H1 (cell line): ENCODE data around the gene PLXNA4. TPM values are rescaled to one million over a fixed set of nuclear protein-coding genes. Genes with fewer than 3 reads are reported as not detected.

Experiments
- CTCF ChIA-PET: fragments of 300-600 bp; sonication (Branson Sonifier 250); formaldehyde crosslinking; loops from one replicate; lab custom pipeline; 2021; ENCODE audit not compliant: partially characterized antibody; lab: Charles Lee
- POLR2A ChIA-PET: fragments of 300-600 bp; sonication (Branson Sonifier 250); formaldehyde crosslinking; loops from one replicate; lab custom pipeline; 2021; ENCODE audit warnings: inconsistent platforms; ENCODE audit not compliant: partially characterized antibody; lab: Charles Lee
- DNase-seq, 2 experiments: peaks; one replicate each; pipeline versions ENCODE4 v3.0.0 to v3.0.0-alpha.2; 2010 to 2022; ENCODE audit warnings: low spot score in 2 of 2, low read depth in 1 of 2, mixed read lengths in 1 of 2
- FAIRE-seq: peaks from 2 replicates; lab custom pipeline; 2011; peaks lifted over from hg19 to GRCh38; lab: Jason Lieb, UNC
- H2AFZ ChIP-seq: 2 replicates; pipeline ENCODE4 v1.8.1; 2012; ENCODE audit warnings: low read length, inconsistent platforms
- H2AK5ac ChIP-seq: 2 replicates; pipeline ENCODE4 v1.6.1; 2013; ENCODE audit warnings: low read depth, low read length
- H2BK120ac ChIP-seq: replicated peaks from 2 replicates; pipeline ENCODE3; 2013; ENCODE audit warnings: low read depth, low read length, inconsistent platforms
- H2BK12ac ChIP-seq: 2 replicates; pipeline ENCODE4 v1.6.1; 2013; ENCODE audit warnings: low read depth, low read length
- H2BK15ac ChIP-seq: 2 replicates; pipeline ENCODE4 v1.6.1; 2013; ENCODE audit warnings: low read length
- H2BK20ac ChIP-seq: 2 replicates; pipeline ENCODE4 v1.6.1; 2013; ENCODE audit warnings: low read length
- H2BK5ac ChIP-seq: 2 replicates; pipeline ENCODE4 v1.6.1; 2013; ENCODE audit warnings: low read depth, low read length
- H3K14ac ChIP-seq: 2 replicates; pipeline ENCODE4 v1.6.1; 2013; ENCODE audit warnings: inconsistent platforms; ENCODE audit not compliant: insufficient read length
- H3K18ac ChIP-seq: 2 replicates; pipeline ENCODE4 v1.6.1; 2013; ENCODE audit warnings: low read length; ENCODE audit errors: extremely low read depth
- H3K23ac ChIP-seq: 2 replicates; pipeline ENCODE4 v1.6.1; 2013; ENCODE audit warnings: inconsistent platforms; ENCODE audit not compliant: insufficient read length
- H3K23me2 ChIP-seq: 2 replicates; pipeline ENCODE4 v1.6.1; 2013; ENCODE audit warnings: low read depth, low read length
- H3K27ac ChIP-seq: 2 replicates; pipeline ENCODE4 v1.6.1; 2011; ENCODE audit warnings: low read depth, low read length, inconsistent platforms
- H3K27me3 ChIP-seq, 4 experiments: replicated peaks in 1 of 4; 1 replicate in 1 of 4; 2 replicates in 3 of 4; pipeline versions ENCODE4 v1.6.1 to v1.8.1; 2011 to 2013; ENCODE audit warnings: low read length in 3 of 4, mild to moderate bottlenecking in 3 of 4, inconsistent platforms in 2 of 4, mixed read lengths in 2 of 4, moderate library complexity in 1 of 4; ENCODE audit not compliant: control insufficient read depth in 3 of 4, insufficient read depth in 3 of 4; ENCODE audit errors: extremely low read depth in 1 of 4
- H3K36me3 ChIP-seq, 4 experiments: 2 replicates each; pipeline versions ENCODE4 v1.6.1 to v1.8.1; 2011 to 2013; ENCODE audit warnings: mild to moderate bottlenecking in 4 of 4, low read length in 3 of 4, moderate library complexity in 2 of 4, control low read depth in 1 of 4, inconsistent platforms in 1 of 4; ENCODE audit not compliant: insufficient read depth in 4 of 4, control insufficient read depth in 2 of 4
- H3K4ac ChIP-seq: replicated peaks from 2 replicates; pipeline ENCODE3; 2013; ENCODE audit warnings: low read length, low read depth, mixed read lengths, inconsistent platforms; ENCODE audit not compliant: insufficient read length
- H3K4me1 ChIP-seq, 4 experiments: replicated peaks in 1 of 4; 1 replicate in 1 of 4; 2 replicates in 3 of 4; pipeline versions ENCODE4 v1.6.1 to v1.8.1; 2011 to 2013; ENCODE audit warnings: low read length in 3 of 4, inconsistent platforms in 2 of 4, mixed read lengths in 1 of 4; ENCODE audit not compliant: insufficient read depth in 4 of 4, control insufficient read depth in 3 of 4
- H3K4me2 ChIP-seq, 2 experiments: 2 replicates each; pipeline versions ENCODE4 v1.6.1 to v1.8.1; 2011 to 2013; ENCODE audit warnings: low read depth in 2 of 2, low read length in 2 of 2, control low read depth in 1 of 2, inconsistent platforms in 1 of 2, mild to moderate bottlenecking in 1 of 2; ENCODE audit not compliant: insufficient read depth in 1 of 2
- H3K4me3 ChIP-seq, 4 experiments: fragments of 200-600, 300-600 bp in 1 of 4; sonication (generic), shearing (Covaris generic), sonication (Bioruptor Twin) in 1 of 4; 2 replicates each; pipeline versions ENCODE4 v1.5.1 to v1.8.1; 2011 to 2016; ENCODE audit warnings: low read length in 4 of 4, low read depth in 3 of 4, control low read depth in 2 of 4, inconsistent platforms in 2 of 4, mild to moderate bottlenecking in 2 of 4, mixed read lengths in 1 of 4, moderate library complexity in 1 of 4; ENCODE audit not compliant: insufficient read depth in 2 of 4; ENCODE audit errors: extremely low read depth in 1 of 4
- H3K56ac ChIP-seq: replicated peaks from 2 replicates; pipeline ENCODE3; 2013; ENCODE audit warnings: low read depth, mild to moderate bottlenecking, mixed read lengths, low read length, inconsistent platforms; ENCODE audit not compliant: insufficient read length
- H3K79me1 ChIP-seq: 2 replicates; pipeline ENCODE4 v1.6.1; 2013; ENCODE audit warnings: low read depth, low read length, control low read depth
- H3K79me2 ChIP-seq, 2 experiments: 2 replicates each; pipeline versions ENCODE4 v1.6.1 to v1.8.1; 2012 to 2013; ENCODE audit warnings: low read length in 2 of 2, mild to moderate bottlenecking in 2 of 2, inconsistent platforms in 1 of 2; ENCODE audit not compliant: insufficient read depth in 2 of 2, control insufficient read depth in 1 of 2
- H3K9ac ChIP-seq, 4 experiments: replicated peaks in 1 of 4; 1 replicate in 1 of 4; 2 replicates in 3 of 4; pipeline versions ENCODE4 v1.6.1 to v1.8.1; 2011 to 2013; ENCODE audit warnings: low read depth in 3 of 4, low read length in 3 of 4, control low read depth in 2 of 4, mild to moderate bottlenecking in 2 of 4, moderate library complexity in 2 of 4, inconsistent platforms in 1 of 4; ENCODE audit errors: extremely low read depth in 1 of 4
- H3K9me3 ChIP-seq, 2 experiments: 2 replicates each; pipeline versions ENCODE4 v1.6.1 to v1.8.1; 2012 to 2013; ENCODE audit warnings: mild to moderate bottlenecking in 2 of 2, moderate library complexity in 2 of 2, control low read depth in 1 of 2, inconsistent platforms in 1 of 2, low read depth in 1 of 2, low read length in 1 of 2, mixed read lengths in 1 of 2; ENCODE audit not compliant: insufficient read depth in 2 of 2
- H4K20me1 ChIP-seq, 2 experiments: replicated peaks in 1 of 2; 2 replicates each; pipeline versions ENCODE3 to v1.8.1; 2011 to 2013; ENCODE audit warnings: inconsistent platforms in 2 of 2, low read length in 2 of 2, mild to moderate bottlenecking in 1 of 2; ENCODE audit not compliant: insufficient read depth in 2 of 2, control insufficient read depth in 1 of 2
- H4K5ac ChIP-seq: 2 replicates; pipeline ENCODE4 v1.6.1; 2013; ENCODE audit warnings: low read length, low read depth, mixed read lengths, inconsistent platforms; ENCODE audit not compliant: insufficient read length
- H4K8ac ChIP-seq: 2 replicates; pipeline ENCODE4 v1.8.0; 2013; ENCODE audit warnings: mild to moderate bottlenecking, moderate library complexity, low read length, inconsistent platforms; ENCODE audit not compliant: insufficient read depth; ENCODE audit errors: extremely low read depth
- H4K91ac ChIP-seq: replicated peaks from 2 replicates; pipeline ENCODE3; 2013; ENCODE audit warnings: low read length, mixed read lengths, inconsistent platforms; ENCODE audit not compliant: insufficient read length
- CTBP2 ChIP-seq: IDR thresholded peaks from 2 replicates; pipeline ENCODE4 v1.7.0; 2011; ENCODE audit warnings: borderline replicate concordance, mild to moderate bottlenecking, moderate library complexity, mixed read lengths, low read length; ENCODE audit not compliant: insufficient read depth, insufficient read length
- HDAC6 ChIP-seq: IDR thresholded peaks from one replicate; pipeline ENCODE4 v1.7.1; 2012; ENCODE audit warnings: low read depth, mild to moderate bottlenecking, inconsistent platforms, low read length, moderate library complexity
- POU5F1 ChIP-seq: IDR thresholded peaks from 2 replicates; pipeline ENCODE4 v1.6.1; 2011; ENCODE audit warnings: low read depth, mild to moderate bottlenecking, low read length, moderate library complexity
- WGBS, 2 experiments: shearing (Covaris generic) in 1 of 2; methylation state at CpG; one replicate each; pipeline versions ENCODE4 v1.1.6 to v1.1.7; 2013 to 2015; ENCODE audit warnings: low lambda C conversion rate in 2 of 2, mixed read lengths in 2 of 2, inconsistent platforms in 1 of 2, low coverage in 1 of 2, missing lambda C conversion rate in 1 of 2; ENCODE audit not compliant: insufficient replicate concordance in 2 of 2, insufficient coverage in 1 of 2, insufficient read length in 1 of 2; ENCODE audit errors: extremely low coverage in 1 of 2, missing lambda C conversion rate in 1 of 2; 5-methylcytosine and 5-hydroxymethylcytosine counted together
- polyA plus RNA-seq, 7 experiments: library from polyadenylated mRNA; depleted of rRNA in 3 of 7; stranded (reverse) in 5 of 7; unstranded in 2 of 7; fragments of >200 nt in 5 of 7; fragments of 200-250 nt in 2 of 7; gene quantifications; 1 replicate in 5 of 7; 2 replicates in 1 of 7; 4 replicates in 1 of 7; pipeline versions ENCODE4 v1.2.1 to v1.2.3, GENCODE V29; 2011 to 2013; ENCODE audit warnings: missing spikeins in 2 of 7, mixed read lengths in 2 of 7
- total RNA-seq: library from RNA; stranded (reverse); fragmentation: NEBNext Ultra II Directional; extraction: Animal tissue kit (Norgen Biotek cat#: 25700); gene quantifications from 2 replicates; pipeline ENCODE4 v1.2.1, GENCODE V29; 2021
- TF ChIP-seq, protein P1 (sequence below): IDR thresholded peaks from 2 replicates; pipeline ENCODE4 v1.6.1; 2011; ENCODE audit warnings: low read depth, mild to moderate bottlenecking, low read length; ENCODE audit not compliant: insufficient read depth

The PLXNA4 gene
- total and polyA plus RNA-seq, 2 of the 8 experiments (the other 6 are each of a cell fraction or from before 2014, with no cell fraction given) = 0.76 to 0.79 TPM

DNA sequence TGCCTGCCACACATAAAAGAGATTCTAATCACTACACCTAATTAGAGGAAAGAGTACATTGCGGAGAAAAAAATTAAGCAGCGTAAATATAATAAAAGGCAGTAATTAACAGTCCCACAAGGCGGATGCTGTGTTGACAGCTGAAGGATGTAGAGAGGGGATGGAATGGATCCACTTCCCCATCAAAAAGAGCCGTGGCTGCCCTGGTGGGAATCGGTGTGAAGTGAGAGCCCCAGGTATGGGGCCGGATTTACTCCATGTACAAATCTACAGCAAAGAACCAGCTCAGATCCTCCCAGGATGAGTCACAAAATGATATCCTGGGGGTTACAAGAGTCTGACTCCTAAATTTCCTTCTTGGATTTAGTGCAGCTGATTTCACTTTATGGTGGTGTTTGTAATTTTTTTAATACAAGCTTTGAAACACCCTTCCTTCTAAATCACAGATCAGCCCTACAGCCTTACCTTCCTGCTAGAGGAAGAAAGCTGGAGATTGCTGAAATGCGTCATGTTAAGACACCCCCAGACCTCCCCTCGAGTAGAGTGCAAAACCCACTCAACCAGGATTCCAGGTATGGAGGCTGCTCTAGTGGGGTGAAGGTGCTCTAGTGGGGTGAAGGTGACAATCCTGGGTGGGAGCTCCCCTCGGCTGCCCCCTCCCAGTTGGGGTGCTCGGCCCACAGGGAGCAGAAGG, 398.4 kb downstream of the PLXNA4 start:
- Histone ChIP-seq H3K9ac (no peak overlapping the region), H2BK20ac (no peak overlapping the region), H2BK5ac (no peak overlapping the region), H3K56ac (no peak overlapping the region), H3K4ac (no peak overlapping the region), H4K91ac (no peak overlapping the region), H4K20me1 (peaks cover 0 to 7% of the 10 kb centered on the region in 2 experiments), H2BK15ac (no peak overlapping the region), H2BK12ac (no peak overlapping the region), H3K23ac (no peak overlapping the region), H3K4me3 (no peak overlapping the region), H3K14ac (no peak overlapping the region), H3K4me2 (no peak overlapping the region), H3K36me3 (no peaks in the 10 kb centered on the region; a peak in 1 of 8 replicates), H4K8ac (no peak overlapping the region; the same call in 1 of the 2 replicates), H3K9me3 (no peaks in the 10 kb centered on the region), H3K4me1 (peaks cover 0 to 4% (median 1%) of the 10 kb centered on the region in 4 experiments; a peak in 3 of 7 replicates), H3K79me1 (no peaks in the 10 kb centered on the region), H3K27me3 (no peaks in the 10 kb centered on the region), H4K5ac (no peak overlapping the region), H2BK120ac (no peak overlapping the region), H2AFZ (no peak overlapping the region), H3K18ac (no peak overlapping the region), H3K23me2 (peaks cover 6% of the 10 kb centered on the region), H2AK5ac (no peak overlapping the region), H3K27ac (no peak overlapping the region), H3K79me2 (no peaks in the 10 kb centered on the region)
- FAIRE-seq (no peak), DNase-seq (no peak)
- whole genome bisulfite sequencing, 2 experiments = 84% methylated on average over 10 of the region's 10 CpGs; no CpG with 5 or more reads in 1 of the 2 experiments
- CTCF ChIA-PET = interaction anchor here (0.9 to 1.9 kb wide), 7 partner anchors 8 to 400 kb away, joined by 3 to 4 read pairs (median 3); no protein-coding TSS in a partner anchor
- TF ChIP-seq HDAC6 (no peak), POU5F1 (no peak), CTBP2 (no peak)
- TF ChIP-seq, protein P1, sequence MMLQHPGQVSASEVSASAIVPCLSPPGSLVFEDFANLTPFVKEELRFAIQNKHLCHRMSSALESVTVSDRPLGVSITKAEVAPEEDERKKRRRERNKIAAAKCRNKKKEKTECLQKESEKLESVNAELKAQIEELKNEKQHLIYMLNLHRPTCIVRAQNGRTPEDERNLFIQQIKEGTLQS = no peak
- POLR2A ChIA-PET = interaction anchor here (1.0 kb wide), 1 partner anchor 23 kb away, joined by 3 read pairs; no protein-coding TSS in a partner anchor
